Activated B cell treated with CpG ODN at 0.5 μM for 24 hours (primary cell): ENCODE data around the gene CEP128. TPM values are rescaled to one million over a fixed set of nuclear protein-coding genes. Genes with fewer than 3 reads are reported as not detected.

Source experiments
- ATAC-seq: fragments of 200-7000 bp; cut with Tn5 transposase; one replicate; pipeline ENCODE4 v1.10.0; 2021; ENCODE audit warnings: low read depth, mild to moderate bottlenecking, moderate library complexity
- CTCF ChIA-PET: fragments of 350-600 bp; sonication (Branson Sonifier 250); formaldehyde crosslinking; loops from one replicate; lab custom pipeline; 2021; ENCODE audit warnings: antibody characterized with exemption; lab: Charles Lee
- POLR2A ChIA-PET: fragments of 350-600 bp; sonication (Branson Sonifier 250); formaldehyde crosslinking; loops from one replicate; lab custom pipeline; 2021; ENCODE audit warnings: antibody characterized with exemption; lab: Charles Lee
- DNase-seq: peaks from one replicate; pipeline ENCODE4 v3.0.0; 2022
- H3K27ac Mint-ChIP-seq: one replicate; pipeline ENCODE4 v1.8.0; 2020; ENCODE audit warnings: mixed read lengths
- H3K27me3 Mint-ChIP-seq: one replicate; pipeline ENCODE4 v1.8.0; 2021; ENCODE audit warnings: mixed read lengths
- H3K36me3 Mint-ChIP-seq: one replicate; pipeline ENCODE4 v1.8.0; 2021; ENCODE audit warnings: low read depth, mixed read lengths
- H3K4me1 Mint-ChIP-seq: one replicate; pipeline ENCODE4 v1.8.0; 2021; ENCODE audit warnings: mixed read lengths
- H3K4me3 Mint-ChIP-seq: one replicate; pipeline ENCODE4 v1.8.0; 2020; ENCODE audit warnings: mild to moderate bottlenecking, mixed read lengths
- H3K9me3 Mint-ChIP-seq: one replicate; pipeline ENCODE4 v1.8.0; 2020; ENCODE audit warnings: mixed read lengths
- CTCF ChIP-seq: fragments of 200-600 bp; IDR thresholded peaks from one replicate; pipeline ENCODE4 v1.8.0; 2022; ENCODE audit warnings: antibody characterized with exemption, mild to moderate bottlenecking
- intact Hi-C: fragments of 100-400 bp; cut with micrococcal nuclease; formaldehyde crosslinking; loops from one replicate; pipeline ENCODE4 v1.15.1; 2024
- total RNA-seq: library from RNA; stranded (reverse); gene quantifications from 2 replicates; pipeline ENCODE4 v1.2.3, GENCODE V29; 2022

The CEP128 gene
- total RNA-seq, 1 donor from 2014 or later: 25.0 TPM

- no peak for TF ChIP-seq CTCF
- Mint-ChIP-seq H3K4me3 (no peak overlapping the region), H3K4me1 (peaks cover 6% of the 10 kb centered on the region), H3K36me3 (no peaks in the 10 kb centered on the region), H3K27me3 (no peaks in the 10 kb centered on the region), H3K27ac (no peak overlapping the region), H3K9me3 (no peaks in the 10 kb centered on the region)
- no peak for ATAC-seq
- DNase-seq: no peak
- CTCF ChIA-PET: no interaction called here
- intact Hi-C loops: no loop called here
- POLR2A ChIA-PET: no interaction called here
Measured at GRCh38 chr14:80494769-80495168, 446.8 kb downstream of the CEP128 start.

GRCh38 chr14:80493620-80494019, 447.9 kb downstream of the CEP128 start:
- ChIA-PET CTCF (no interaction called here), POLR2A (no interaction called here)
- ATAC-seq: no peak
- intact Hi-C loops: no loop called here
- H3K9me3 Mint-ChIP-seq: no peaks in the 10 kb centered on the region
- no peak overlapping the region for H3K4me3 Mint-ChIP-seq
- H3K4me1 Mint-ChIP-seq: peaks cover 6% of the 10 kb centered on the region
- TF ChIP-seq CTCF: no peak
- DNase-seq: no peak
- no peaks in the 10 kb centered on the region for H3K36me3 Mint-ChIP-seq
- H3K27ac Mint-ChIP-seq: no peak overlapping the region
- no peaks in the 10 kb centered on the region for H3K27me3 Mint-ChIP-seq

GRCh38 chr14:80491650-80492049, 449.9 kb downstream of the CEP128 start:
- Mint-ChIP-seq H3K4me3 (no peak overlapping the region), H3K27me3 (no peaks in the 10 kb centered on the region), H3K4me1 (peaks cover 6% of the 10 kb centered on the region), H3K36me3 (no peaks in the 10 kb centered on the region), H3K9me3 (no peaks in the 10 kb centered on the region), H3K27ac (no peak overlapping the region)
- intact Hi-C loops: no loop called here
- POLR2A ChIA-PET: no interaction called here
- DNase-seq (no peak), ATAC-seq (no peak)
- CTCF ChIA-PET: no interaction called here
- no peak for TF ChIP-seq CTCF

- Mint-ChIP-seq H3K36me3 (no peaks in the 10 kb centered on the region), H3K27ac (no peak overlapping the region), H3K4me1 (peaks cover 6% of the 10 kb centered on the region), H3K9me3 (no peaks in the 10 kb centered on the region), H3K4me3 (no peak overlapping the region), H3K27me3 (no peaks in the 10 kb centered on the region)
- intact Hi-C loops: no loop called here
- DNase-seq (no peak), ATAC-seq (no peak)
- CTCF ChIA-PET: no interaction called here
- POLR2A ChIA-PET: no interaction called here
- no peak for TF ChIP-seq CTCF
Measured at GRCh38 chr14:80491131-80491530, 450.4 kb downstream of the CEP128 start.

- POLR2A ChIA-PET: no interaction called here
- CTCF ChIA-PET: no interaction called here
- ATAC-seq (no peak), DNase-seq (no peak)
- TF ChIP-seq CTCF: no peak
- H3K4me1 Mint-ChIP-seq: peaks cover 6% of the 10 kb centered on the region
- no peak overlapping the region for H3K27ac Mint-ChIP-seq
- H3K4me3 Mint-ChIP-seq: no peak overlapping the region
- intact Hi-C loops: no loop called here
- no peaks in the 10 kb centered on the region for H3K36me3 Mint-ChIP-seq
- H3K9me3 Mint-ChIP-seq: peaks cover 2% of the 10 kb centered on the region
- H3K27me3 Mint-ChIP-seq: no peaks in the 10 kb centered on the region
Measured at GRCh38 chr14:80489513-80489912, 452.0 kb downstream of the CEP128 start.
